ENCODE data around the gene CTNNA1.

CTNNA1 gene

DNA sequence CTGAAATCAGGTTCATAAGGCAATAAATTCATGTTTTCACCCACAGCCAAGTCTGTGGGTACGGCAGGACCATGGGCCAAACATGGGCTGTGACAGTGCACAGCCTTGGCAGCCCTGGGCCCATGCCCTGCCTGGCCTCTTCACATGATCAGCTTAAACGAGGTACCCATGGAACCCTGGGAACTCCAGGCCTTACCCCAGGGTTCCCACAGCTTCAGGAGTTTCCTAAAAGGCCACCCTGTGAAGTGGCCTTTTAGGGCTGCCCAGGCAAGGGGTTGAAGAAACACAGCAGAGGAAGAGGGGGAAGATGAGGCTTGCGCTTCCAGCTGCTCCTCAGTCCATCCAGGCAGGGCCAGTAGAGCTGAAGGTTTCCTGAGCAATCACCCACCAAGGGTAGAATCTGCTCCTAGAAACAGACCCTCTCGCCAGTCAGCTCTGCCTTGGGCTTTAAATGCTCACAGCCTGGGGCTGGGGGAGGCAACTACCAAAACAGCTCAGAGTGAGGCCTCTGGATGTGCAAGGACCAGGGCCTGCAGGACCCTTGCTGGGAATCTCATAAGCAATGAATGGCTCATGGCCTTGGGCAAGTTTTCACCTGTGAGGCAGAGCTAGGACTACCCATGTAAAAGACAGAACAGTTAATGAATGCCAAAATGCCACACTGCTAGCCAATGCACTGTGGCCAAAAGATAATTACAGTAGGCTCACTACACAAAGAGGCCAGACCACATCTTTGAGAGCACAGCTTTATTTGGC, 201.2 kb downstream of the CTNNA1 start:
- no peak overlapping the region for H3K4me3 ChIP-seq (ENCODE audit: low read depth, low read length)
- no peak for DNase-seq (ENCODE audit: low read depth)
- TF ChIP-seq, protein P1, sequence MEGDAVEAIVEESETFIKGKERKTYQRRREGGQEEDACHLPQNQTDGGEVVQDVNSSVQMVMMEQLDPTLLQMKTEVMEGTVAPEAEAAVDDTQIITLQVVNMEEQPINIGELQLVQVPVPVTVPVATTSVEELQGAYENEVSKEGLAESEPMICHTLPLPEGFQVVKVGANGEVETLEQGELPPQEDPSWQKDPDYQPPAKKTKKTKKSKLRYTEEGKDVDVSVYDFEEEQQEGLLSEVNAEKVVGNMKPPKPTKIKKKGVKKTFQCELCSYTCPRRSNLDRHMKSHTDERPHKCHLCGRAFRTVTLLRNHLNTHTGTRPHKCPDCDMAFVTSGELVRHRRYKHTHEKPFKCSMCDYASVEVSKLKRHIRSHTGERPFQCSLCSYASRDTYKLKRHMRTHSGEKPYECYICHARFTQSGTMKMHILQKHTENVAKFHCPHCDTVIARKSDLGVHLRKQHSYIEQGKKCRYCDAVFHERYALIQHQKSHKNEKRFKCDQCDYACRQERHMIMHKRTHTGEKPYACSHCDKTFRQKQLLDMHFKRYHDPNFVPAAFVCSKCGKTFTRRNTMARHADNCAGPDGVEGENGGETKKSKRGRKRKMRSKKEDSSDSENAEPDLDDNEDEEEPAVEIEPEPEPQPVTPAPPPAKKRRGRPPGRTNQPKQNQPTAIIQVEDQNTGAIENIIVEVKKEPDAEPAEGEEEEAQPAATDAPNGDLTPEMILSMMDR (IDR thresholded peaks at IDR 0.05; ENCODE audit: control insufficient read depth, extremely low read depth, insufficient read depth): no peak

DNA sequence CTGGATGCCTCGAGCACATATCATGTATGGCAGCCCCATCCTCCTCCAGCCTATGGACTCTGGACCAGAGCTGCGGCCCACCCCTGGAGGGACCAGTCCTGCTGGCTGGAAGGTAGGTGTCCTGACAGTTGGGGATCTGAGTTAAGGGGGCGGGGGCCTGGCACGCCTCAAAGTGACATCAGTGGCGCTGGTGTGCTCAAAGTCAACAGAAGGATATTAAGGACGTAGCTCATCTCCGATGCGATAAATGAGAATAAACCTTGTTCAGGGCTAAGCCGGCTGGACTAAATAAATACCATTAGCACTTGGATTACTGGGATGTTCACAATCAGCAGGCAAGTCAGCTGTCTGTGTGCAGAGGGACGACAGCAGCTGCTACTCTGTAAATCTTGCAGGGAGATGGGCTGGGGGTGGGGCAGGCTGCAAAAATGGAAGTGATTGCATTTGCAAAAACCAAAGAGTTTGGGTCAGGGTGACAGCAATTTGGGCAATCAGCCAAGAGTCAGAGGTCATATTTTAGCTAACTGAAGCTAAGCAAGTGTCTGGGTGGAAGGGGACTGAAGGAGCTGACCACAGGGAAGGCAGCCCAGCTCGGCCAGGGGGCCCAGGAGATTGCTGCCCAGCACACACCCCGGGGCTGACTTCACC, 201.9 kb downstream of the CTNNA1 start:
- TF ChIP-seq, protein P1 (IDR thresholded peaks at IDR 0.05; ENCODE audit: control insufficient read depth, extremely low read depth, insufficient read depth): no peak
- no peak overlapping the region for H3K4me3 ChIP-seq (ENCODE audit: low read depth, low read length)
- DNase-seq (ENCODE audit: low read depth): no peak

DNA sequence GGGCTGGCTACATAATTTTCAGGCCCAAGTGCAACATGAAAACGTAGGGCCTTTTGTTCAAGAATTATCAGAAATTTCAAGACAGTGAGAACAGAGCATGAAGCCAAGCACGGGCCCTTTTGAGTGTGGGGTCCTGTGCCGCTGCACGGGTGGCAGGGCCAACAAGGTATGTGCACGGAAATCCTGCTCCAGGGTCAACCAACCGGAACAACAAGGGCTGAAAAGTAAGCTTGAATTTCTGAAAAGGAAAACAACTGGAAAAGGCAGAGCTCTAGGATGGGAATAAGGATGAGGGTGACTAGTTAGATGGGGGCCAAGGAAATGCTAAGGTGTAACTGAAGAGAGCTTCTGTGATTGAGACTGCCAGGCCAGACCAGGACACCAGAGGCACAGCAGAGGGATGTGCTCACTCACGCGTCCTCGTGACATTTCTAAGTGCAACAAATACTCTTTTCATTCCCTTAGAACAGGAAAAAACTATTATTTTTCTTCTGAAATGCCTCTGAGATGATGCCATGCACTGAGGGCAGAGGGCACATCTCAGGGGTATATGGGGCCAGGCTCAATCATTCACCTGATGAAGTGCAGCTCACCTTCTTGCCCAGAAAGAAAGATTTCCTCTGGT, 202.6 kb downstream of the CTNNA1 start:
- DNase-seq (ENCODE audit: low read depth): no peak
- TF ChIP-seq, protein P1 (IDR thresholded peaks at IDR 0.05; ENCODE audit: control insufficient read depth, extremely low read depth, insufficient read depth): no peak
- H3K4me3 ChIP-seq (ENCODE audit: low read depth, low read length): no peak overlapping the region

DNA sequence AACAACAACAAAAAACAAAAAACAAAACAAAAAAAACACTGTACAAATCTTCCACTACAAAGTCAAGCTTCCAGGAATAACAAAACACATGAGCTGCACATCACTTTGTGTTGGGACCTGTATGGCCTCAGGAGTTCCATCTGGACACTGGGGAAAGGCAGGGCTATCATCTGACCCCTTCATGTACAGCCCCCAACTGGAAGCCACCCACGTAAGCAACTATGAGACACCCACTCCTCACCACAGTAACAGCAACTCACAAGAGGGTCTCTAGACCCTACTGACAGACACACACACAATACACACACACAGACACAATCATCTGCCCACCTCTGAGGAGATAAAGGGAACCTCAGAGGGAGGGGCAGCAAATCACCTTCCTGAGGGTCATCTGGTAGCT, 203.6 kb downstream of the CTNNA1 start:
- DNase-seq (ENCODE audit: low read depth): no peak
- no peak overlapping the region for H3K4me3 ChIP-seq (ENCODE audit: low read depth, low read length)
- TF ChIP-seq, protein P1 (IDR thresholded peaks at IDR 0.05; ENCODE audit: control insufficient read depth, extremely low read depth, insufficient read depth): no peak

DNA sequence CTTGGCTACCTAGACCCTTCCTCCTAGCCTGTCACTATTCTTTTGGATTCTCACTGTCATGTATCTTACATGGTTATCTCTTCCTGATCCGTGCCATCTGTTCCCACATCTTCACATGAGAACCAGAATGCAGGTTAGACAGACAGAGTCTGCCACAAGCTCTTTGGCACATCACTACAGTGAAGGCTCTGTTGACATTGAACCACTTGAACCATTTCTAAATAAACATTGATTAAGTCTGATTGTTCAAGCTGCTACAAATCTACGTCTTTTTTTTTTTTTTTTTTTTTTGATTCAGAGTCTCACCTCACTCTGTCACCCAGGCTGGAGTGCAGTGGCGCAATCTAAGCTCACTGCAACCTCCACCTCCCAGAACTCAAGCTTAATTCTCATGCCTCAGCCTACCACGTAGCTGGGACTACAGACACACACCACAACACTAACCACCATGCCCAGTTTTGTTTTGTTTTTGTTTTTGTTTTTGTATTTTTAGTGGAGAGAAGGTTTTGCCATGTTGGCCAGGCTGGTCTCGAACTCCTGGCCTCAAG, 207.0 kb downstream of the CTNNA1 start:
- no peak overlapping the region for H3K4me3 ChIP-seq (ENCODE audit: low read depth, low read length)
- TF ChIP-seq, protein P1 (IDR thresholded peaks at IDR 0.05; ENCODE audit: control insufficient read depth, extremely low read depth, insufficient read depth): no peak
- DNase-seq (ENCODE audit: low read depth): peak; percentile 58

DNA sequence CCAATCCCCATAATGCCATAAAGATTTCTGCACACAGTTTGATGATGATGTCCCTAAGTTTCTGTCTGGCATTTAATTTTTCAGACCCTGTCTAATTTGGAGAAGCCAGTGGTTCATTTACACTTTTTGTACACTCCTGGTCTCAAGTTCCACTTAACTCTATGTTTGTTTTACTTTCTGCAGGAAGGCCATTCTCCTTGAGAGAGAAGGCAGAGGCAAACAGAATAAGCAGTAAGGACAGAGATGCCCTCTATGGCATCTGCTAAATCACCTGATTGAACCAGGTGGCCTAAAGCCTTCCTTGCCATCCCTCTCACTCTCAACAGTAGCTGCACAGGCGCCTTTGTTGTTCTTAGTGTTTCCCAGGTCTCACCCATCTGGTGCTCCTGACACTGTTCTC, 208.0 kb downstream of the CTNNA1 start:
- DNase-seq (ENCODE audit: low read depth): no peak
- TF ChIP-seq, protein P1 (IDR thresholded peaks at IDR 0.05; ENCODE audit: control insufficient read depth, extremely low read depth, insufficient read depth): no peak
- H3K4me3 ChIP-seq (ENCODE audit: low read depth, low read length): no peak overlapping the region

Measured in LNCaP clone FGC (cell line).